Liver (tissue), 9 donors: ENCODE measurements around the gene LDLRAD4. TPM values are rescaled to one million over a fixed set of nuclear protein-coding genes. Genes with fewer than 3 reads are reported as not detected.

ENCODE experiments used
- DNase-seq: peaks from one replicate; pipeline ENCODE4 v3.0.0-alpha.2; 2017; ENCODE audit warnings: low spot score
- H3K27ac ChIP-seq, 2 donors: one replicate each; pipeline ENCODE4 v1.7.0; 2013; ENCODE audit warnings: inconsistent platforms in 2 of 2, low read length in 2 of 2, control low read depth in 1 of 2, low read depth in 1 of 2, mild to moderate bottlenecking in 1 of 2
- H3K27me3 ChIP-seq, 4 donors: one replicate each; pipeline versions ENCODE4 v1.6.1 to v1.7.0; 2013; ENCODE audit warnings: low read length in 3 of 4, inconsistent platforms in 1 of 4, mild to moderate bottlenecking in 1 of 4, moderate library complexity in 1 of 4; ENCODE audit not compliant: control insufficient read depth in 4 of 4, insufficient read depth in 4 of 4
- H3K36me3 ChIP-seq, 4 donors: one replicate each; pipeline versions ENCODE4 v1.6.1 to v1.7.0; 2013; ENCODE audit warnings: low read length in 3 of 4, mild to moderate bottlenecking in 3 of 4, low read depth in 1 of 4, moderate library complexity in 1 of 4; ENCODE audit not compliant: control insufficient read depth in 4 of 4, insufficient read depth in 3 of 4
- H3K4me1 ChIP-seq, 4 donors: one replicate each; pipeline versions ENCODE4 v1.6.1 to v1.7.0; 2013; ENCODE audit warnings: low read length in 3 of 4, mild to moderate bottlenecking in 3 of 4, moderate library complexity in 1 of 4; ENCODE audit not compliant: control insufficient read depth in 4 of 4, insufficient read depth in 4 of 4
- H3K4me3 ChIP-seq, 3 donors: one replicate each; pipeline versions ENCODE4 v1.6.1 to v1.7.0; 2013; ENCODE audit warnings: low read length in 3 of 3, control low read depth in 1 of 3, low read depth in 1 of 3, mild to moderate bottlenecking in 1 of 3
- H3K9ac ChIP-seq, 2 donors: one replicate each; pipeline ENCODE4 v1.7.0; 2013; ENCODE audit warnings: low read length in 2 of 2, mild to moderate bottlenecking in 2 of 2, moderate library complexity in 2 of 2, control low read depth in 1 of 2, low read depth in 1 of 2
- H3K9me3 ChIP-seq, 4 donors: one replicate each; pipeline versions ENCODE4 v1.6.1 to v1.7.0; 2013; ENCODE audit warnings: low read length in 3 of 4; ENCODE audit not compliant: control insufficient read depth in 4 of 4
- ATF3 ChIP-seq: IDR thresholded peaks from 2 replicates; pipeline ENCODE4 v1.6.1; 2016; ENCODE audit warnings: antibody characterized with exemption
- CTCF ChIP-seq: fragments of 150-350 bp; IDR thresholded peaks from 2 replicates; pipeline ENCODE4 v1.5.1; 2017; ENCODE audit warnings: improper control_type of control experiment, low read depth, low read length; ENCODE audit not compliant: missing input control
- EGR1 ChIP-seq, 2 donors: IDR thresholded peaks; 2 replicates each; pipeline ENCODE4 v1.6.1; 2016 to 2018; ENCODE audit warnings: antibody characterized with exemption in 2 of 2, low read depth in 2 of 2
- FOXA1 ChIP-seq: IDR thresholded peaks from 2 replicates; pipeline ENCODE4 v1.6.1; 2016; ENCODE audit warnings: antibody characterized with exemption
- FOXA2 ChIP-seq: IDR thresholded peaks from 2 replicates; pipeline ENCODE4 v1.6.1; 2016; ENCODE audit warnings: antibody characterized with exemption
- GABPA ChIP-seq, 2 donors: IDR thresholded peaks in 1 of 2; conservative IDR thresholded peaks in 1 of 2; 2 replicates each; pipeline ENCODE4 v1.6.1; 2016; ENCODE audit warnings: antibody characterized with exemption in 2 of 2, mild to moderate bottlenecking in 1 of 2, moderate library complexity in 1 of 2
- HNF4A ChIP-seq, 2 donors: conservative IDR thresholded peaks; 2 replicates each; pipeline ENCODE4 v1.6.1; 2016; ENCODE audit warnings: antibody characterized with exemption in 2 of 2, mild to moderate bottlenecking in 2 of 2
- JUND ChIP-seq, 2 donors: IDR thresholded peaks; 2 replicates each; pipeline ENCODE4 v1.6.1; 2016; ENCODE audit warnings: antibody characterized with exemption in 2 of 2
- MAX ChIP-seq: IDR thresholded peaks from 2 replicates; pipeline ENCODE4 v1.6.1; 2016; ENCODE audit warnings: antibody characterized with exemption
- NR2F2 ChIP-seq: IDR thresholded peaks from 2 replicates; pipeline ENCODE4 v1.6.1; 2016; ENCODE audit warnings: antibody characterized with exemption
- RAD21 ChIP-seq, 2 donors: IDR thresholded peaks; 2 replicates each; pipeline ENCODE4 v1.6.1; 2016; ENCODE audit warnings: antibody characterized with exemption in 2 of 2, mild to moderate bottlenecking in 2 of 2
- REST ChIP-seq: IDR thresholded peaks from 2 replicates; pipeline ENCODE4 v1.6.1; 2016; ENCODE audit warnings: antibody characterized with exemption, mild to moderate bottlenecking
- SP1 ChIP-seq: IDR thresholded peaks from 2 replicates; pipeline ENCODE4 v1.6.1; 2018; ENCODE audit warnings: antibody characterized with exemption, mild to moderate bottlenecking
- TAF1 ChIP-seq: conservative IDR thresholded peaks from 2 replicates; pipeline ENCODE4 v1.6.1; 2016; ENCODE audit warnings: antibody characterized with exemption, mild to moderate bottlenecking
- ZBTB33 ChIP-seq: IDR thresholded peaks from 2 replicates; pipeline ENCODE4 v1.6.1; 2016; ENCODE audit warnings: antibody characterized with exemption
- WGBS: extraction: QIAGEN DNeasy Blood & Tissue Kit; methylation state at CpG from one replicate; pipeline ENCODE4 v1.1.7; 2013; 5-methylcytosine and 5-hydroxymethylcytosine counted together
- polyA plus RNA-seq, 2 donors: library from polyadenylated mRNA; stranded (reverse) in 1 of 2; unstranded in 1 of 2; fragments of 200-250 nt in 1 of 2; fragments of >200 nt in 1 of 2; fragmentation: Nextera tagmentation in 1 of 2; extraction: Ambion mirVana in 1 of 2; gene quantifications; one replicate each; pipeline versions ENCODE4 v1.2.1 to v1.2.3, GENCODE V29; 2013 to 2015
- total RNA-seq, 2 donors: library from RNA; depleted of rRNA; stranded (reverse); fragments of >200 nt; gene quantifications; one replicate each; pipeline ENCODE4 v1.2.3, GENCODE V29; 2014
- donor health status: healthy.
- donor health status: healthy.
- donor health status: healthy.
- donor health status: healthy.
- donor health status: healthy.

Gene LDLRAD4
- total and polyA plus RNA-seq, 4 donors = 4.8 to 41.7 (median 12.7) TPM

GRCh38 chr18:13439461-13439860, 220.9 kb downstream of the LDLRAD4 start:
- DNase-seq = no peak
- H3K9me3 ChIP-seq = no peaks in the 10 kb centered on the region
- no peak for TF ChIP-seq CTCF
- TF ChIP-seq ZBTB33 = no peak
- no peak for TF ChIP-seq MAX
- TF ChIP-seq ATF3 = no peak
- TF ChIP-seq SP1 = no peak
- no peak for TF ChIP-seq REST
- peaks cover 9 to 46% (median 27%) of the 10 kb centered on the region in 4 donors for H3K4me1 ChIP-seq
- H3K9ac ChIP-seq = no peak overlapping the region
- H3K4me3 ChIP-seq = no peak overlapping the region
- no peaks in the 10 kb centered on the region for H3K36me3 ChIP-seq
- 98% methylated on average over 7 of the region's 7 CpGs for WGBS
- H3K27me3 ChIP-seq = no peaks in the 10 kb centered on the region
- no peak overlapping the region for H3K27ac ChIP-seq

GRCh38 chr18:13440277-13441248, 222.0 kb downstream of the LDLRAD4 start:
- H3K9me3 ChIP-seq = no peaks in the 10 kb centered on the region
- H3K4me3 ChIP-seq = no peak overlapping the region
- H3K9ac ChIP-seq = no peak overlapping the region
- no peak overlapping the region for H3K27ac ChIP-seq
- no peaks in the 10 kb centered on the region for H3K36me3 ChIP-seq
- 91% methylated on average over 25 of the region's 25 CpGs for WGBS
- DNase-seq = no peak
- peaks cover 6 to 47% (median 27%) of the 10 kb centered on the region in 4 donors for H3K4me1 ChIP-seq
- no peaks in the 10 kb centered on the region for H3K27me3 ChIP-seq
- TF ChIP-seq RAD21 (IDR thresholded peaks at IDR 0.05) = no peak
- TF ChIP-seq NR2F2 = no peak
- no peak for TF ChIP-seq EGR1 (IDR thresholded peaks at IDR 0.05; ENCODE audit: low read depth in 2 of 2)
- TF ChIP-seq CTCF = no peak
- TF ChIP-seq REST = no peak
- TF ChIP-seq JUND (IDR thresholded peaks at IDR 0.05) = no peak
- no peak for TF ChIP-seq FOXA1
- no peak for TF ChIP-seq MAX
- TF ChIP-seq TAF1 = no peak
- TF ChIP-seq HNF4A (conservative IDR thresholded peaks at IDR 0.05) = no peak
- no peak for TF ChIP-seq GABPA (IDR thresholded peaks at IDR 0.05 in 1 of 2, conservative IDR thresholded peaks at IDR 0.05 in 1 of 2)
- no peak for TF ChIP-seq FOXA2
- TF ChIP-seq SP1 = no peak
